NCI-H2107 (cell line): Measurements from ENCODE around the gene CDC37L1.

Experiments used
- DNase-seq: peaks from one replicate; lab custom pipeline; 2025; lab: John Stamatoyannopoulos, UW

CDC37L1 gene

DNA sequence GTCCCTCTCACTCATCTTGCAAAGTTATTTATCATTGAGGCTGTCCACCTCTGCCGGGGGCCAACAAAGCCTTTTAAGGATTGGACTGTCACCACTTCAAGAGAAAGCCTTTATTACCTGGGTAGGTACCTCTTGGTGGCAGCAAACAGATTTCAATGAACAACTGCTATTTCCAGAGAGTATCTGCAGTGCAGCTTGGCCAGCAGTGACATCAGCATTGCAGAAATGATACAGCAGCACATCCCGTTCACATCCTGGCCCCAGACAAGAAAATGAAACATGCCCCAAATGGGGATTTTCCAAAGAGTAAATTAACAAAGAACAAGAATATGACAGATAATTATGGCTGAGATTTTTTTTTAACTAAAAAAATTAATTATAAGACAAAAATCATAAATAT, 10.8 kb upstream of the CDC37L1 start:
- no peak for DNase-seq

- no peak for DNase-seq
Observed at GRCh38 chr9:4669890-4670289, 9.5 kb upstream of the CDC37L1 start.

DNA sequence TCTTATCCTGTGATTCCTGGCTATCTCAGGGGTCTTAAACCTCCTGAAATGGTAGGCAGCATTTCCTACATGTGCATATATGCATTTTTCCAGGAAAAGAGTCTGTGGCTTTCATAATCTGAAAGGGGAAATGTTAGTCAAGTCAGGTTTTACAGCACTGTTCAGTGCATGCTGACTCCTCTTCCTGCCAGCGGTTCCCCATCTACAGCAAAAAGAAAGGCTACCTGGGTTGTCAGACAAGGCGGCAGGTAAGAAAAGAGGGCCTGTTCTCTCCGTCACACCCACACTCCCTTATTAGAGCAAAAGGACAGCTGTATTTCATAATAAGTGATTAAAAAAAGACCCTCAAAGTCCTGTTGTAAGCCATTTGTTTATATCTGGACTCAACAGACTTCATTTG, 8.8 kb upstream of the CDC37L1 start:
- no peak for DNase-seq

DNA sequence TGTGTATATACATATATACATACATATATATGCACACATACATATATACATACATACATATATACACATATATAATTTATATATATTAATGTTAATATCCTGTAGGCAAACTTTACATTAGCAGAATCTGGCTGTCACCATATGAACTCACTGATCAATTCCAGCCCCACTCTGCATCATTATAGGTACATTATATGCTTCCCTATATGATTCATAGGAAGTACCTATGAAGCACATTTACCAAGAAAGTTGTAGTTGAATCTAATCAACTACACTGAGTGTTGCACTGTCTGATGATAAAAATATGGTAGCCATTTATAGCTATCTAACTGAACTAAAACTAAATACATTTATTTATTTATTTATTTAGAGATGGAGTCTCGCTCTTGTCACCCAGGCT, 7.6 kb upstream of the CDC37L1 start:
- DNase-seq: no peak

DNA sequence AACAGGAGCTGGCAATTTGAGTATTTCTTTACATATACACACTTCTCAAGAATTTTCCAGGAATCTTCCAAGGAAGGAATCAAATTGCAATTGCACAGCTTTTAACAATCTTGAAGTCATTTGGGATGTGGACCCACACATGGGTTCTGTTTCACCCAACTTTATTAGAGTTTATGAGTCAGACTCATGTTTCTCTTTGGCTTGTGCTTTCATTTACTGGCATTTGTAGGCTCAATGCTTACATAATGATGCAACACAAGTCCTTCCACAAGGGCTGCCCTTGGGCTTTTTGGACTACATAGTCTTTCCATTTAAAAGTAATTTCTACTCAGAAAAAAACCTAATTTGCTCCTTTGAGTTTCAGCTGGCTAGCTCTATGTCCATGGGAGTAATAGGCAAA, 4.6 kb upstream of the CDC37L1 start:
- no peak for DNase-seq

DNA sequence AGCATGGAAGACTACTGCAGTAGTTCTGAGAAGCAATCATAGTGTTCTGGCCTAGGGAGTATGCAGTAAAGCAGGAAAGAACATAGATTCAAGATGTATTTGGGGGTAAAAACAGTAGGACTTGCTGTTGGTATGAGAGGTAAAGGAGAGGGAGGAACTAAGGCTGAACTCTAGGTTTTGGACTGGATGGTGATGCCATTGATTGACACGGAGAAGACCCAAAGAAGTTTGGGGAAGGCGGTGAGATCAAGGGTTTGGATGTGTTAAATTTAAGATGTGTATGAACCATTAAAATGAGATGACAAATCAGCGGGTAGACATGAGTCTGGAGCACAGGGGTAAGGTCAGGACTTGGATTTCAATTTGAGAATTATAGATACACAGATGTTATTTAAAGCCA, 2.0 kb upstream of the CDC37L1 start:
- DNase-seq: no peak

GRCh38 chr9:4678679-4679267, 596 bp upstream of the CDC37L1 start:
- no peak for DNase-seq

DNA sequence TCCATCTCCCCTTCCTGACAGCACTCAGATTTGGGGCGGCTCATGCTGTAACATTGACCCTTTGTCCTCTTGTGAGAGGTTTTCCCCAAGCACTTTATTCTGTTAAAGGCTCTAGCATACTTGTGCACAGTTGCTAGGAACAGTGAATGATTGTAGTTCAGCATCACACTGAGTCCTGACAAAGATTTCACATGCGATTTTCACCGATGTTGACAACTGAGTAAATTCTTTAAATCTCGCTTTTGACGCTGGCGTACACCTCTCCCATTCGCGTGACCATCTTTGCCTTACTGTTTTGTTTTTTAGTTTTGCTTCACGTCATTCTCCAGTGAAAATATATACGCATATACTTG, 780 bp downstream of the CDC37L1 start:
- no peak for DNase-seq

- no peak for DNase-seq
Observed at GRCh38 chr9:4680750-4681149, 1.4 kb downstream of the CDC37L1 start.

DNA sequence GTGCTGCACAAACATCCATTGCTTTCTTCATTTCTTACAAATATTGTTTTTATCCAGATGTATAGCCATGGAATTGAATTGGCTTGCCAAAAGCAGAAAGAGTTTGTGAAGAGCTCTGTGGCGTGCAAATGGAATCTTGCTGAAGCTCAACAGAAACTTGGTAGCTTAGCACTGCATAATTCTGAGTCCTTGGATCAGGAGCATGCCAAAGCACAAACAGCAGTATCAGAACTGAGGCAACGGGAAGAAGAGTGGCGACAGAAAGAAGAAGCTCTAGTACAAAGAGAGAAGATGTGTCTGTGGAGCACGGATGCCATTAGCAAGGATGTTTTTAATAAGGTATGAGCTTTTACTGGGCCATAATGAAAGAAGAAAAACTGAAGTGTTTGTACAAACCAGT, 5.5 kb downstream of the CDC37L1 start:
- DNase-seq: no peak

DNA sequence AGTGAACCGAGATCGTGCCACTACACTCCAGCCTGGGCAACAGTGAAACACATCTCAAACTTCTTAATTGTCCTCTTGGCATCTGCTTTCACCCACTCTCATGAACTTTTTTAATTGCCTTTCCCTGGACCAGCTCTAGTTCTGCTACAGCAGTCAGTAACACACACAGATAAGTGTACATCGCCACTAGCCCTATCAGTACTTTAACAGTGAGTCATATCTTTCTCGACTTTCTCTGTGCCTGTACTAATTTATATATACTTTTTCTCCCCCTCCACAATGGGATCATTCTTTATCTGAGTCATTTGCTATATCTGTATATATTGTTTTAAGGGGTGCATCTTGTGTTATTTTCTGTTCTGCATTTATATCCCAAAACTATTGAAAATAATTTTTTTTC, 6.7 kb downstream of the CDC37L1 start:
- DNase-seq: no peak

GRCh38 chr9:4686584-4686983, 7.2 kb downstream of the CDC37L1 start:
- no peak for DNase-seq

DNA sequence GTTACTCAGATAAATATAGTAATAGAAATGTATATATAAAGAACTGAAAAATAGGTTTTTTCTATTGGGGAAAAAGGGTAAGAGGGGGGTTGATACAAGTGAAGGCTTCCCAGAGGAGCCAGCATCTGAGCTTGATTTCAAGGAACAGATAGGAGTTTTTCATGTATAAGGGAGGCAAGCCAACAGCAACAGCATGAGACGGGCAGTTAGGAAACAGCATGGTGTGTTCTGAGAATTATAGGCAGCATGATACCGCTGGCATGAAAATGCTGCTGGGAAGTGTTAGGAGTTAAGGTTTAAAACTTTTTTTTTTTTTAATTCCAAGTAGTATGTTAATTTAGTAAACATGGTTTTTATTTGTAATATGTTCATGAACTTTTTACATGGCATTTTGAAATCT, 9.7 kb downstream of the CDC37L1 start:
- no peak for DNase-seq

GRCh38 chr9:4689687-4690104, 10.3 kb downstream of the CDC37L1 start:
- no peak for DNase-seq

DNA sequence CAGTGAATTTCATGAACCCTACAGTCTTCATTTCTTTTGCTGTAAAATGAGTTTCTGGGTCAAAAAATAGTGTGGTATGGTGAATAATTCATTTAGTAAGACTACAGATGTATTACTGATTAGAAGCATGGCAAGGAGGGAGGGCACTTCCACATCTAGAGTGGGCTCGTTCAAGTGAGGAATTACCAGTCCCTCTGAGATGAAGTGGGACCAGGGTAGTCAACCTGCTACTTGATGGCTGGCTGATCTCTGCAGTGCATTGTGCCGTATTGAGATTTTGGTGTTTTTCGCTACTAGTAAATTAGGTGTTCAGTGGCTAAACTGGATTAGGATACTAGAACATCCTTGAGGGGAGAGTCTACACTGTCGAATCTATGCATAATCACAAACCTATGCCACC, 10.8 kb downstream of the CDC37L1 start:
- no peak for DNase-seq

GRCh38 chr9:4691795-4692194, 12.4 kb downstream of the CDC37L1 start:
- no peak for DNase-seq

DNA sequence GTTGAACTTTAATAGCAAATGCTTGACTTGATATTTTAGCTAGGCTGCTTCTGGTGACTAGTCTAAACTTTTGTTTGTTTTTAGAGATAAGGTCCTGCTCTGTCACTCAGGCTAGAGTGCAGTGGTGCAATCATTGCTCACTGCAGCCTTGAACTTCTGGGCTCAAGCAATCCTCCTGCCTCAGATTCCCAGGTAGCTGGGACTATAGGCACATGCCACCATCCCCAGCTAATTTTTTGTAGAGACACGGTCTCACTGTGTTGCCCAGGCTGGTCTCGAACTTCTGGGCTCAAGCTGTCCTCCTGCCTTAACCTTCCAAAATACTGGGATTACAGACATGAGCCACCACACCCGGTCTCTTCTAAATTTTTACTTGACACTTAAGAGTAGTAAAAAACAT, 20.7 kb downstream of the CDC37L1 start:
- DNase-seq: no peak

- no peak for DNase-seq
Observed at GRCh38 chr9:4700932-4701331, 21.6 kb downstream of the CDC37L1 start.

DNA sequence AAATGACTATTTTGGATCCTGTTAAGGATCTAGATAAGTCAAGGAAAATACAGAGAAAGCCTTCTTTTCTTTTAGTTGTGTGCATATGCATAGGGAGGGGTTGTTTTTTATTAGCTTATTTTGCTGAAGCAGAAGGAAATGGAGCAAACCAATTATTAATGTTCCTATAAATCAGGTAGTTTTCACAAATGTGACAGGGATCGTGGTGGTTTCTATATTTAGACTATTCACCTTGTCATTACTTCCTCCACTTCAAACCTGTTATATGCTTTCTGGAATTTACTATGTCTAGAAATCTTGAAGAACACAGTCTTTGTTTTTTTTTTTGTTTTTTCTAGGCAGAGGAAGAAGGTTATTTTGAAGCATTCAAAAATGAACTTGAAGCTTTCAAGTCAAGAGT, 22.2 kb downstream of the CDC37L1 start:
- no peak for DNase-seq

DNA sequence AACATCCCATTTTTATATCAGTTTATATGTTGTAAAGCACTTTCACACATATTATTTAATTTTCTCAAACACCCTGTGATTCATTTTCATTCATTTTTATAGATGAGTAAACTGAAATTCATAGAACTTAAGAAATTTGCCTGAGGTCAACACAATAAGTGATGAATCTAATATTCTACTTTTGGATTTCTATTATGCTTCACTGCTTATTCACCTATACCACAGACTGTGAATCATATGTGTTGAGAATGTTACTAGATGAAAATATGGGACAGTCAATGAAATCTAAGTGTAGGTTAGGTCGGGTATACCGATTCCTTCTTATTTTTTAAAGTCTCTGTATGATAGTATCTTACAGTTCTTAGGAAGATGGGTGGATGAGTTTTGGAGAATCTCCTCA, 24.8 kb downstream of the CDC37L1 start:
- DNase-seq: no peak

DNA sequence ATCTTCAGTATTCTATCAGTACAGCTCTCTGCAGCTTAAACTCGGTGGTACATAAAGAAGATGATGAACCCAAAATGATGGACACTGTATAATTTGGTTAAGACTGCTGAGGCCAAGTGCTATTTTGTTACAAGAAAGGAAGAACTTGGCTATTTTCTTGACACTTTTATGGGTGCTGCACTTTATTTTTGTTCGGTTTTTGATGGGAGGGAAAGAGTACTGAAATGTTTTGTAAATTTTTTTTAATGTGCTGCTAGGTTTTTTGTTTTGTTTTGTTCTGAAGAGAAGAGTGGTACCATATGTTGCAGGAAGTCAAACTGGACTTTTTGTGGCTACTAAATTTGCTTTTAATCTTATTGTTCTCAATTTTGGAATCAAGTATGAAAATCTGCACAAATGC, 26.7 kb downstream of the CDC37L1 start:
- no peak for DNase-seq

GRCh38 chr9:4706971-4707622, 27.7 kb downstream of the CDC37L1 start:
- DNase-seq: no peak

- no peak for DNase-seq
Observed at GRCh38 chr9:4709380-4709779, 30.0 kb downstream of the CDC37L1 start.

DNA sequence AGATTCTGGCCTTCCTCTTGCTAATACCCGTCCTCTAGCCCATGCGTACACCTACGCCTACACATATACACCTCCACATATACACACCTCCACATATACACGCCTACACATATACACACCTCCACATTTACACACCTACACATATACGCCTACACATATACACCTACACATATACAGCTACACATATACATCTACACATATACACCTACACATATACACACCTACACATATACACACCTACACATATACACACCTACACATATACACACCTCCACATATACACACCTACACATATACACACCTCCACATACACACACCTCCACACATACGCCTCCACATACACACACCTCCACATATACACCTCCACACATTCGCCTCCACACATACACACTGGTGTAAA, 34.5 kb downstream of the CDC37L1 start:
- no peak for DNase-seq
